SK-N-SH treated with all-trans-retinoic acid at 6 μM for 48 hours (cell line): ENCODE data around the gene GFRA1.

ENCODE experiments used
- ATAC-seq: fragments of 200-7000 bp; cut with Tn5 transposase; 3 replicates; pipeline ENCODE4 v1.9.1; 2020; ENCODE audit warnings: mild to moderate bottlenecking, moderate library complexity
- ARNTL ChIP-seq: fragments of 450-650 bp; formaldehyde crosslinking; IDR thresholded peaks from 2 replicates; pipeline ENCODE4 v1.5.0; 2020; ENCODE audit warnings: low read depth, mild to moderate bottlenecking, moderate library complexity, borderline replicate concordance
- BACH2 ChIP-seq: fragments of 250-450 bp; sonication (Bioruptor Pico); IDR thresholded peaks from 2 replicates; pipeline ENCODE4 v1.9.0; 2021; ENCODE audit warnings: mild to moderate bottlenecking, borderline replicate concordance
- CSDC2 ChIP-seq: fragments of 250-450 bp; sonication (Bioruptor Pico); IDR thresholded peaks from 2 replicates; pipeline ENCODE4 v1.5.0; 2020; ENCODE audit warnings: mild to moderate bottlenecking, moderate library complexity
- ESRRG ChIP-seq: fragments of 250-450 bp; sonication (Bioruptor Pico); IDR thresholded peaks from 2 replicates; pipeline ENCODE4 v1.6.1; 2021; ENCODE audit warnings: mild to moderate bottlenecking
- GLIS3 ChIP-seq: fragments of 250-450 bp; sonication (Bioruptor Pico); IDR thresholded peaks from 2 replicates; pipeline ENCODE4 v1.5.0; 2020; ENCODE audit warnings: mild to moderate bottlenecking, moderate library complexity
- ISL1 ChIP-seq: fragments of 250-450 bp; sonication (Bioruptor Pico); IDR thresholded peaks from 2 replicates; pipeline ENCODE4 v2.1.2; 2022; ENCODE audit warnings: mild to moderate bottlenecking, moderate library complexity
- OSR1 ChIP-seq: fragments of 250-450 bp; sonication (Bioruptor Pico); IDR thresholded peaks from 2 replicates; pipeline ENCODE4 v1.8.0; 2022; ENCODE audit warnings: moderate library complexity, mild to moderate bottlenecking, inconsistent platforms
- PPARA ChIP-seq: fragments of 250-450 bp; sonication (Bioruptor Pico); IDR thresholded peaks from 2 replicates; pipeline ENCODE4 v1.5.0; 2020; ENCODE audit warnings: mild to moderate bottlenecking, borderline replicate concordance
- RARB ChIP-seq: fragments of 250-450 bp; sonication (Bioruptor Pico); IDR thresholded peaks from 2 replicates; pipeline ENCODE4 v1.8.0; 2021; ENCODE audit warnings: mild to moderate bottlenecking, moderate library complexity
- SNAI2 ChIP-seq: fragments of 250-450 bp; sonication (Bioruptor Pico); IDR thresholded peaks from 2 replicates; pipeline ENCODE4 v1.5.0; 2020; ENCODE audit warnings: mild to moderate bottlenecking, moderate library complexity
- TCF4 ChIP-seq: fragments of 250-450 bp; sonication (Bioruptor Pico); IDR thresholded peaks from 2 replicates; pipeline ENCODE4 v1.8.0; 2021; ENCODE audit warnings: mild to moderate bottlenecking, moderate library complexity, borderline replicate concordance
- TOX ChIP-seq: fragments of 250-450 bp; sonication (Bioruptor Pico); IDR thresholded peaks from 2 replicates; pipeline ENCODE4 v1.8.0; 2021; ENCODE audit warnings: mild to moderate bottlenecking, moderate library complexity, borderline replicate concordance
- ZC3H10 ChIP-seq: fragments of 250-450 bp; sonication (Bioruptor Pico); IDR thresholded peaks from 2 replicates; pipeline ENCODE4 v1.5.1; 2021; ENCODE audit warnings: mild to moderate bottlenecking, moderate library complexity
- ZFP3 ChIP-seq: fragments of 250-450 bp; sonication (Bioruptor Pico); IDR thresholded peaks from 2 replicates; pipeline ENCODE4 v1.5.0; 2020; ENCODE audit warnings: mild to moderate bottlenecking, moderate library complexity
- ZFP30 ChIP-seq: fragments of 450-650 bp; formaldehyde crosslinking; IDR thresholded peaks from 2 replicates; pipeline ENCODE4 v1.5.0; 2022; ENCODE audit warnings: mild to moderate bottlenecking, moderate library complexity
- ZNF565 ChIP-seq: fragments of 450-650 bp; formaldehyde crosslinking; conservative IDR thresholded peaks from 2 replicates; pipeline ENCODE4 v1.5.0; 2020; ENCODE audit warnings: low read depth, mild to moderate bottlenecking, moderate library complexity
- ZNF70 ChIP-seq: fragments of 450-650 bp; formaldehyde crosslinking; IDR thresholded peaks from 2 replicates; pipeline ENCODE4 v1.5.0; 2020; ENCODE audit warnings: mild to moderate bottlenecking, moderate library complexity
- ZNF8 ChIP-seq: fragments of 450-650 bp; formaldehyde crosslinking; IDR thresholded peaks from 2 replicates; pipeline ENCODE4 v1.5.0; 2020; ENCODE audit warnings: mild to moderate bottlenecking, moderate library complexity
- TF ChIP-seq, protein P1 (sequence below): fragments of 250-450 bp; sonication (Bioruptor Pico); IDR thresholded peaks from 2 replicates; pipeline ENCODE4 v1.5.0; 2020; ENCODE audit warnings: mild to moderate bottlenecking, moderate library complexity
- TF ChIP-seq, protein P2 (sequence below): fragments of 250-450 bp; sonication (Bioruptor Pico); IDR thresholded peaks from 2 replicates; pipeline ENCODE4 v1.8.0; 2020; ENCODE audit warnings: mild to moderate bottlenecking, moderate library complexity, borderline replicate concordance
- TF ChIP-seq, protein P3 (sequence below): fragments of 250-450 bp; sonication (Bioruptor Pico); IDR thresholded peaks from 2 replicates; pipeline ENCODE4 v1.5.1; 2021; ENCODE audit warnings: mild to moderate bottlenecking, moderate library complexity
- TF ChIP-seq, protein P4 (sequence below): fragments of 250-450 bp; sonication (Bioruptor Pico); IDR thresholded peaks from 2 replicates; pipeline ENCODE4 v1.5.1; 2020; ENCODE audit warnings: low read depth, mild to moderate bottlenecking, moderate library complexity

Gene GFRA1

DNA sequence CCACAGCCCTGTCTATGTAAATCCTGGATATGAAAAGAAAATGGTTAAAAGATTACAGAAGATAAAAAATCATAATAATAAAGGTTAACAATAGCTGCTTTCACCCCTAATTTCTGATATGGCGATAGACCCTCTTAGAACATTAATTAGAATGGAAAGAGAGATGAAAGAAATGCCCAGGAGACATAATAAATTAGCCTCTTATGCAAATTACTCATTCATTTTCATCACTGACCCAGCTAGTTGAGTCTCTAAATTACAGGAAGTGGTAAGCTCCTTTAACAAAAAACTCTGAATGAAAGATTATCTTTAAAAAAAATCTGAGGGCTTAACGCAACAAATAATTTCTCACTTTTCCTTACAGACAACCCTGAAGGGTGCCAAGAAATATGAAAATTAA is 12.4 kb downstream of the GFRA1 start:
- ATAC-seq, result no peak
- TF ChIP-seq ZFP3 (CRISPR knock-in tag), result no peak
- TF ChIP-seq ISL1 (CRISPR knock-in tag), result 0 out of 2 replicates have a peak, but pooled peaks have one; percentile 17
- no peak for TF ChIP-seq GLIS3
- TF ChIP-seq PPARA, result no peak

DNA sequence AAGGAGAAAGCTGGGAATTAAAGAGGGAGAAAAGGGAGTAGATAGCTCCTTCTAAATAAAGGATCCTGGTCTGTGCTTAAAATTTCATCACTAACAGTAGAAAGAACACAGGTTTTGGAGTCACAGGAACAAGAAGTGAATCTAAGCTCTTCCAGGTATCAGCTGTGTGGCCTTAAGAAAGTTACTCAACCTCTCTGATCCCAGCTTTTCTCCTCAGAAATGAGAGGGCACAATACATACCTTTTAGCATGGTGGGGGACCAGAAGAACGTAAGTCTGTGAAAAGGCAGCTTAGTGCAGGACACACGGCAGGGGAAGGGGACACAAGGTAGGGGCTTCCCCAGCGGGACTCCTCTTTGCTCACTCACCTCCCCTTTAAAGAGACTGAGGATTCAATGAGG is 13.4 kb downstream of the GFRA1 start:
- ATAC-seq, result no peak
- TF ChIP-seq TCF4 (CRISPR knock-in tag), result no peak
- TF ChIP-seq BACH2 (CRISPR knock-in tag), result no peak
- TF ChIP-seq, protein P1, sequence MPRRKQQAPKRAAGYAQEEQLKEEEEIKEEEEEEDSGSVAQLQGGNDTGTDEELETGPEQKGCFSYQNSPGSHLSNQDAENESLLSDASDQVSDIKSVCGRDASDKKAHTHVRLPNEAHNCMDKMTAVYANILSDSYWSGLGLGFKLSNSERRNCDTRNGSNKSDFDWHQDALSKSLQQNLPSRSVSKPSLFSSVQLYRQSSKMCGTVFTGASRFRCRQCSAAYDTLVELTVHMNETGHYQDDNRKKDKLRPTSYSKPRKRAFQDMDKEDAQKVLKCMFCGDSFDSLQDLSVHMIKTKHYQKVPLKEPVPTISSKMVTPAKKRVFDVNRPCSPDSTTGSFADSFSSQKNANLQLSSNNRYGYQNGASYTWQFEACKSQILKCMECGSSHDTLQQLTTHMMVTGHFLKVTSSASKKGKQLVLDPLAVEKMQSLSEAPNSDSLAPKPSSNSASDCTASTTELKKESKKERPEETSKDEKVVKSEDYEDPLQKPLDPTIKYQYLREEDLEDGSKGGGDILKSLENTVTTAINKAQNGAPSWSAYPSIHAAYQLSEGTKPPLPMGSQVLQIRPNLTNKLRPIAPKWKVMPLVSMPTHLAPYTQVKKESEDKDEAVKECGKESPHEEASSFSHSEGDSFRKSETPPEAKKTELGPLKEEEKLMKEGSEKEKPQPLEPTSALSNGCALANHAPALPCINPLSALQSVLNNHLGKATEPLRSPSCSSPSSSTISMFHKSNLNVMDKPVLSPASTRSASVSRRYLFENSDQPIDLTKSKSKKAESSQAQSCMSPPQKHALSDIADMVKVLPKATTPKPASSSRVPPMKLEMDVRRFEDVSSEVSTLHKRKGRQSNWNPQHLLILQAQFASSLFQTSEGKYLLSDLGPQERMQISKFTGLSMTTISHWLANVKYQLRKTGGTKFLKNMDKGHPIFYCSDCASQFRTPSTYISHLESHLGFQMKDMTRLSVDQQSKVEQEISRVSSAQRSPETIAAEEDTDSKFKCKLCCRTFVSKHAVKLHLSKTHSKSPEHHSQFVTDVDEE, result no peak
- TF ChIP-seq, protein P2, sequence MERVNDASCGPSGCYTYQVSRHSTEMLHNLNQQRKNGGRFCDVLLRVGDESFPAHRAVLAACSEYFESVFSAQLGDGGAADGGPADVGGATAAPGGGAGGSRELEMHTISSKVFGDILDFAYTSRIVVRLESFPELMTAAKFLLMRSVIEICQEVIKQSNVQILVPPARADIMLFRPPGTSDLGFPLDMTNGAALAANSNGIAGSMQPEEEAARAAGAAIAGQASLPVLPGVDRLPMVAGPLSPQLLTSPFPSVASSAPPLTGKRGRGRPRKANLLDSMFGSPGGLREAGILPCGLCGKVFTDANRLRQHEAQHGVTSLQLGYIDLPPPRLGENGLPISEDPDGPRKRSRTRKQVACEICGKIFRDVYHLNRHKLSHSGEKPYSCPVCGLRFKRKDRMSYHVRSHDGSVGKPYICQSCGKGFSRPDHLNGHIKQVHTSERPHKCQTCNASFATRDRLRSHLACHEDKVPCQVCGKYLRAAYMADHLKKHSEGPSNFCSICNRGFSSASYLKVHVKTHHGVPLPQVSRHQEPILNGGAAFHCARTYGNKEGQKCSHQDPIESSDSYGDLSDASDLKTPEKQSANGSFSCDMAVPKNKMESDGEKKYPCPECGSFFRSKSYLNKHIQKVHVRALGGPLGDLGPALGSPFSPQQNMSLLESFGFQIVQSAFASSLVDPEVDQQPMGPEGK (CRISPR knock-in tag), result no peak
- TF ChIP-seq RARB (CRISPR knock-in tag), result no peak
- no peak for TF ChIP-seq ZNF70 (CRISPR knock-in tag)
- TF ChIP-seq TOX, result no peak
- TF ChIP-seq ESRRG (CRISPR knock-in tag), result no peak
- TF ChIP-seq OSR1, result no peak
- TF ChIP-seq ISL1 (CRISPR knock-in tag), result no peak
- no peak for TF ChIP-seq PPARA
- no peak for TF ChIP-seq ZFP30 (CRISPR knock-in tag)
- TF ChIP-seq, protein P3, sequence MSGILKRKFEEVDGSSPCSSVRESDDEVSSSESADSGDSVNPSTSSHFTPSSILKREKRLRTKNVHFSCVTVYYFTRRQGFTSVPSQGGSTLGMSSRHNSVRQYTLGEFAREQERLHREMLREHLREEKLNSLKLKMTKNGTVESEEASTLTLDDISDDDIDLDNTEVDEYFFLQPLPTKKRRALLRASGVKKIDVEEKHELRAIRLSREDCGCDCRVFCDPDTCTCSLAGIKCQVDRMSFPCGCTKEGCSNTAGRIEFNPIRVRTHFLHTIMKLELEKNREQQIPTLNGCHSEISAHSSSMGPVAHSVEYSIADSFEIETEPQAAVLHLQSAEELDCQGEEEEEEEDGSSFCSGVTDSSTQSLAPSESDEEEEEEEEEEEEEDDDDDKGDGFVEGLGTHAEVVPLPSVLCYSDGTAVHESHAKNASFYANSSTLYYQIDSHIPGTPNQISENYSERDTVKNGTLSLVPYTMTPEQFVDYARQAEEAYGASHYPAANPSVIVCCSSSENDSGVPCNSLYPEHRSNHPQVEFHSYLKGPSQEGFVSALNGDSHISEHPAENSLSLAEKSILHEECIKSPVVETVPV (CRISPR knock-in tag), result no peak
- no peak for TF ChIP-seq ZFP3 (CRISPR knock-in tag)
- no peak for TF ChIP-seq ARNTL (CRISPR knock-in tag)
- TF ChIP-seq, protein P4, sequence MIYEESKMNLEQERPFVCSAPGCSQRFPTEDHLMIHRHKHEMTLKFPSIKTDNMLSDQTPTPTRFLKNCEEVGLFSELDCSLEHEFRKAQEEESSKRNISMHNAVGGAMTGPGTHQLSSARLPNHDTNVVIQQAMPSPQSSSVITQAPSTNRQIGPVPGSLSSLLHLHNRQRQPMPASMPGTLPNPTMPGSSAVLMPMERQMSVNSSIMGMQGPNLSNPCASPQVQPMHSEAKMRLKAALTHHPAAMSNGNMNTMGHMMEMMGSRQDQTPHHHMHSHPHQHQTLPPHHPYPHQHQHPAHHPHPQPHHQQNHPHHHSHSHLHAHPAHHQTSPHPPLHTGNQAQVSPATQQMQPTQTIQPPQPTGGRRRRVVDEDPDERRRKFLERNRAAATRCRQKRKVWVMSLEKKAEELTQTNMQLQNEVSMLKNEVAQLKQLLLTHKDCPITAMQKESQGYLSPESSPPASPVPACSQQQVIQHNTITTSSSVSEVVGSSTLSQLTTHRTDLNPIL (CRISPR knock-in tag), result no peak
- TF ChIP-seq SNAI2, result no peak
- no peak for TF ChIP-seq ZC3H10 (CRISPR knock-in tag)
- no peak for TF ChIP-seq ZNF8 (CRISPR knock-in tag)

DNA sequence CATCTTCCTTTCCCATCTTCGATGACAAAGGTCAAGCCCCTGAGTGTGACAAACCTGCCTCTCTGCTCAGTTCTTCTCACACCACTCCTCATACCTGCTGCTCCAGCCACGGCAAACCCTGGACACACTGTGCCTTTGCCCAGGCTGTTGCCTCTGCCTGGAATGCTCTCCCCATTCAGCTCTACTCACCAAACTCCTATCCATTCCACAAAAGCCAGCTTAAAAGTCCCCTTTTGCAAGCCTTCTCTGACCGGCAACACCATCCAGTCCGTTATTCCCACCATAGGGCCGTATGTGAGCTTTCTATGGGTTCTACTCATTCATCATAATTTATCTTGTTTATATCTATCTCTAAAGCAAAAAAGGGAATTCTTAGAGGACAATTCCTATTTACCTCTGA is 15.2 kb downstream of the GFRA1 start:
- no peak for ATAC-seq
- TF ChIP-seq ZFP3 (CRISPR knock-in tag) (peak; percentile 90), ZNF70 (CRISPR knock-in tag) (no peak)

DNA sequence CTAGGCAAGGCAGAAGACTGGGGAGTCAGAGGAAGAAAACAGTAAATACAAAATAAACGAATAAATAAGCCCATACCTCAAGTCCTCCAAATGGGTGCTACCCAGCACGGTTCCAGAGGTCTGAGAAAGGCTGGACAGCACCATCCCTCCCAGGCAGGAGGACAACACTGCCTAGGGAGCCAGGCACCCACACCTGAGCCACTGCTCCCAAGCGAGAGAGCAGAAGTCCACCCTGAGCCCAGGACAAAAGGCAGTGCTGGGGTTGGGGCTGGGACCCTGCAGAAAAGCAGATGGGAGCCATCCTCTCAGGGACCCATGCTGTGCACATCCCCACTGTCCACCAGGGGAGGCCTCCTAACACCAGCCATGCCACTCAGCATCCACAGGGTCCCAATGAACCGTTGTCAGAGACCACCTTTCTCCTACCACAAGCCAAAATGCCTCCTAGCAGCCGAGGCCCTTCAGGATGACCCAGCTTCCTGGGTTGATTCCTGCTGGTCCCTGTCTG is 16.2 kb downstream of the GFRA1 start:
- no peak for ATAC-seq
- TF ChIP-seq OSR1 (no peak), ZNF565 (CRISPR knock-in tag) (no peak), ISL1 (CRISPR knock-in tag) (no peak), CSDC2 (CRISPR knock-in tag) (no peak), ZFP3 (CRISPR knock-in tag) (no peak), ZNF70 (CRISPR knock-in tag) (no peak)
